IPS-NIHi11 (cell line): ENCODE data around the gene ATP5F1D.
A peak's percentile ranks its signal among the peaks of the same experiment; 100 is the strongest.
"Not testable (repeated sequence)": the region's sequence is repeated elsewhere in the genome, so short reads cannot be mapped to it uniquely, and the experiment has no call there.

Experiments used
- DNase-seq: peaks from one replicate; pipeline ENCODE4 v3.0.0; 2012; ENCODE audit warnings: mixed read lengths, low spot score

ATP5F1D gene

GRCh38 chr19:1233115-1233667 lies 8.4 kb upstream of the ATP5F1D start:
- DNase-seq = no peak

DNA sequence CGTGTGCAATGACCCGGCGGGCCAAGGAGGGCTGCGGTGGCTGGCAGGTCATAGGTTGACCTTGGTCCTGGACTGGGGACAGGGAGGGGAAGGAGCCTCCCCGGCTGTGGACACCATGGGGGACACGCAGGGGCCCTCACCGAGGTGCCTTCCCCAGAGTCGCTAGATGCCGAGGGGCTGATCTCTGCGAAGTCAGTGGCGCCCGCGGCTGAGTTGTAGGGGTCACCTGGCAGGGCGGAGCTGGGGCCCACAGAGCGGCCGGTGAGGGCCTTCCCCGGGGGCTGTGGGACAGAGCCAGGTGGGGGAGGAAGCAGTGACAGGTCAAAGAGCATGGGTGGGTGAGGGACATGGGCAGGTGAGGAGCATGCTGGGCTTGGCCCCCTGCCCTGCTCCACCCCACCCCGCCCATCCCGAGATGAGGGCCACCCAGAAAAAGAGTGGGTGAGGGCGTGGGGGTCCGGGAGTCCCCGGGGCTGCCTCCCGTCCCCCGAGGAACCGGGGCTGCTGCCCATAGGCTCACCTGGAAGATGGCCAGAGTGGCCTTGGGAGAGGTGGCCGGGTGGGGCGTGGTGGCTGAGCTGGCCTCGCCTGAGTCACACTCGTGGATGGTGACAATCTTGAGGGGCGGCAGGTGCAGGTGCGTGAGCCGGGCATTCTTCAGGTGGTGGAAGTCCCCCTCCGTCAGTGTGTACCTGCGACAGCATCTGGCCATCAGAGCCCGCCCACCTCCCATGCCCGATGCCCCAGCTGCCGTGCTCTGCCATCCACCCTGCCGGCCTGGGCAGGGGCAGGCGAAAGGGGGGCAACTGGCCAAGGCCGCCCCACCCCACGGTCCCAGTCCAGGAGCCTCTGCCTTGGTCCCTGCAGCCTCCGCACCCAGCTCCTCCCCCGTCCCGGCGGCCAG lies 7.2 kb upstream of the ATP5F1D start:
- DNase-seq = no peak

DNA sequence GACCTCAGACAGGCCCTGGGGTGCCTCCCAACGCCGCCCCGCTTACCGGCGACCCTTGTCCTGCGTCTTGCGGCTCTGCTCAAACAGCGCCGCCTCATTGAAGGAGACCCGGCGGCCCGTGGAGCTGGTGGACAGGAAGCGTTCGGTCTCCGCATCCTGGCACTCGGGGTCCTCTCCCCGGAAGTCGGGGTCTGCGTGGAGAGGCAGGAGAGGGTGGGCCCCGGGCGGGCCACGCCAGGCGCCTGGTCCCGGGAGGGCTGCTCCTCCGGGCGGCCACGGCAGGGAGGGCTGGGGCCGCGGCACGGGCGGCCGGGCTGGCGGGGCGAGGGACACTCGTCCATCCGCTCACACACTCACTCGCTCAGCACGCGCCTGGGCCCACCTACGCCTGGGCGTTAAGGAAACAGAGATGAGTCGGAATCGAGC lies 6.6 kb upstream of the ATP5F1D start:
- DNase-seq = no peak

DNA sequence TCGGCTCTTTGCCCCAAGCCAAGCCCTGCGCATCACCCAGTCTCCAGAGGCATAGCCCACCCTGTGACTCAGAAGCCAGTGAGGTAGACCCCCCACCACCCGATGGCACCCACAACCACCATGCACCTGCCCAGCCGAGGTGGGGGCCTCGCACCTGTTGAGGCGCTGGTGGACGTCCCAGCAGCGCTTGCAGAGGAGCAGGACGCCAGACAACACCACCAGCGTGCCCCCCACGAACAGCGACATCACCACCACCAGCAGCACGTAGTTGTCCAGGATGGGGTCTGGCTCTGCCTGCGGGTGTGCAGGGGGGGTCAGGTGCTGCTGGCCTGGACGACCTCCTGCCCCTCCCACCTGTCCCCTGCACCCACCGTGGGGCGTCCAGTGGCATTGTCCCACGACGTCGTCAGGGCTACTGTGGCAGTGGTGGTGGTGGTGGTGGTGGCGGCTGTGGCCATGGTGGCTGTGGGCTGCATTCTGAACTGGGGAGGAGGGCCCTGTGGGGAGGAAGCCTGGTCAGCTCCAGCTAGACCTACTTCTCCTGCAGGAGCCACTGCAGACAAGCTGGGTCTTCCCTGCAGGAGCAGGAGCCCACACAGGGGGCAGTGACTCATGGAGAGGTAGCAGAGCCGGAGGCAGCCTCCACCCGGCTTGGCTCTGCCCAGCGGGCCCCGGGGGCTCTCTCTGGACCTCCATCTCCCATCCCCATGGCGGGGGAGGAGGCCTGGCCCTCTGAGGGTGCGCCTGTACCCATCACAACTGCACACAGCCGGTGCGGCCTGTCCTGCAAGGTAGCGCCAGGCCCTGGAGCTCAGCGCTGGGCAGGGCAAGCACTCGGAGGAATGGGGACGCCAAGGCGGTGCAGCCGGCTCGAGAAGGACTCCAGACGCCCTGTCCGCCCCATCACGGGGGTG lies 5.7 kb upstream of the ATP5F1D start:
- DNase-seq = no peak

DNA sequence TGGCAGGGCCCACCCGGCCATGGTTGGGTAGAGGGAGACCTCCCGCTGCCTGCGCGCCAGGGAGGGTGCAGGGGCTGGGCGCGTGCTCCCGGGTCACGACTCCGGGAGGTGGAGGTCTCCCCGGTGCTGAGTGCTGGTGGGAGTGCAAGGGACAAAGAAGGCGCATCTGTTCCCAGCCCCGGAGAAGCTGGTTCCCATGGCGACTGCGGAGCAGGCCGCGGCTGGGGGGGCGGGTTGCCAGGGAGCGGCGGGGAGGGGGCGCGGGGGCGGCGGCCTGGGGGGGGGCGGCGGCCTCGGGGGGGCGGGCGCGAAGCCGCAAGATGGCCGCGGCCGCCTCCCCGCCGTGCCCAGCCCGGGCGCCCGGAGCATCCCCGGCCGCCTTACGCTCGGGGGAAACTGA lies 5.0 kb upstream of the ATP5F1D start:
- DNase-seq = no peak

DNA sequence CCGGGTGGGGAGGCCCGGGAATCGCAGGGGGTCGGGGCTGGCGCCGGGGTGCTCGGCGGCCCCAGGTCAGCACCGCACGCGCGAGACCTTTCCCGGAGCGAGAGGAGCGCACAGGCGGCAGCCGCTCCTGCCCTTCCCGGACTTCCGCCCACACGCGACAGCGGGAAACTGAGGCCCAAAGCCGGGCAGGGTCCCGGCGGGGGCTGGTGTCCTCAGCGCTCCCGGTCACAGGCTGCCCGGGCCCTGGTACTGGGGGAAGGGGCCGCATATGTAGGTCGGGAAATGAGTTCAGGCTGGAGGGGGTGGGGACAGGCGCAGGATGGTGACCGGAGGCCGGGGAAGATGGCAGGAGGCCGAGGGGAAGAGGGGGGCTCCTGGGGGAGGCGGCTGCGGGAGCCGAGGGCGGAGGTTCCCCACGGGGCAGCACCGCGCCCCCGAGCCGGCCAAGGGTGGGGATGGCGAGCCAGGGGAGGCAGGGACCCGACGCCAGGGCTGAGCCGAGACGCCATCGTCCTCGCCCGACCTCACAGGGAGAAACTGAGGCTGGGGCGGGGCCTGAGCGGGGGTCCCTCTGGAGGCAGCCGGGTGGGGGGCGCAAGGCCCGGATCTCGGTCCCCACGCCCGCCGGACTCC lies 4.4 kb upstream of the ATP5F1D start:
- DNase-seq = no peak

- DNase-seq = peak; percentile 84
Measured at GRCh38 chr19:1237754-1238368, 3.7 kb upstream of the ATP5F1D start, which contains the start of gene CBARP. Gene CBARP (minus strand): TSS chr19:1238005. CDS start chr19:1236100, 1,905 bp downstream.

GRCh38 chr19:1238369-1239303 lies 2.9 kb upstream of the ATP5F1D start:
- DNase-seq = no peak

- no peak for DNase-seq
Measured at GRCh38 chr19:1239420-1239795, 2.1 kb upstream of the ATP5F1D start.

- peak; percentile 98 for DNase-seq
Measured at GRCh38 chr19:1239796-1240737, 1.5 kb upstream of the ATP5F1D start.

DNA sequence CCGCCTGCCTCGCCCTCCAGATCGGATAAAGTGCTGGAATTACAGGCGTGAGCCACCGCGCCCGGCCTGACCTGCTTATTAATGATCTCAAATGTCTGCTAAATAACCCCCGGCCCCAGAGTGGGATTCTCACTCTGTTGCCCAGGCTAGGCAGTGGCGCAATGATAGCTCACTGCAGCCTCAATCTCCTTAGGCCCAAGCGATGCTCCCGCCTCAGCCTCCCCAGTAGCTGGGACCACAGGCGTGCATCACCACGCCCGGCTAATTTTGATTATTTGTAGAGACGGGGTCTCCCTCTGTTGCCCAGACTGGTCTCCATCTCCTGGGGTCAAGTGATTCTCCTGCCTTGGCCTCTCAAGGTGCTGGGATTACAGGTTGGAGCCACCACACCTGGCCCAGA lies 626 bp upstream of the ATP5F1D start:
- no peak for DNase-seq

DNA sequence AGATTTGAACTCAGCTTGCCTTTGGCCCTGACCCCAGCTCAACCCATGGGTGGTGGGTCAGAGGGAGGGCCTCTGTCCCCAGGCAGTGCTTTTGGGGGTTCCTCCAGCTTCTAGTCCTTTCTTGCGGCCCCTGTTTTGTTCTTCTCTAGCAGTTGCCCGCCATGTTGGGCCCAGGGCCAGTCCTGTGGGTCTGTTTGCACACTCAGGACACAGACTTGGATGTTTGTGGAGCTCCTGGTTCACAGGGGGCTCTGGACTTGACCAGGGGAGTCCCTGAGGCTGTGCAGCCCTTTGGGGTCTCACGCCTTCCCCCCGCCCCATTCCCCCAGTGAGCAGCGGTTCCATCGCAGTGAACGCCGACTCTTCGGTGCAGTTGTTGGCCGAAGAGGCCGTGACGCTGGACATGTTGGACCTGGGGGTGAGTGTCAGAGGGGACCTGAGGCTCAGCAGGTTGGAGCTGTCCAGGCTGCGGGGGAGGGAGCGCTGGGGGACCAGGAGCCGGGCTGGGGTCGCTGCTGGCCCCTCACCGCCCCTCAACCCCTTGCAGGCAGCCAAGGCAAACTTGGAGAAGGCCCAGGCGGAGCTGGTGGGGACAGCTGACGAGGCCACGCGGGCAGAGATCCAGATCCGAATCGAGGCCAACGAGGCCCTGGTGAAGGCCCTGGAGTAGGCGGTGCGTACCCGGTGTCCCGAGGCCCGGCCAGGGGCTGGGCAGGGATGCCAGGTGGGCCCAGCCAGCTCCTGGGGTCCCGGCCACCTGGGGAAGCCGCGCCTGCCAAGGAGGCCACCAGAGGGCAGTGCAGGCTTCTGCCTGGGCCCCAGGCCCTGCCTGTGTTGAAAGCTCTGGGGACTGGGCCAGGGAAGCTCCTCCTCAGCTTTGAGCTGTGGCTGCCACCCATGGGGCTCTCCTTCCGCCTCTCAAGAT lies 2.5 kb downstream of the ATP5F1D start:
- DNase-seq = no peak

GRCh38 chr19:1244693-1245451 lies 3.3 kb downstream of the ATP5F1D start:
- no peak for DNase-seq

GRCh38 chr19:1245494-1246264 lies 4.1 kb downstream of the ATP5F1D start:
- DNase-seq = no peak

GRCh38 chr19:1246265-1247087 lies 4.9 kb downstream of the ATP5F1D start:
- not testable (repeated sequence) for DNase-seq

GRCh38 chr19:1247748-1248138 lies 6.2 kb downstream of the ATP5F1D start:
- no peak for DNase-seq
